SK-N-SH (cell line): ENCODE results near the gene TRIM72. TPM values are rescaled to one million over a fixed set of nuclear protein-coding genes. Genes with fewer than 3 reads are reported as not detected.

Experiments used
- CTCF ChIA-PET: fragments of 300-600, 350-600 bp; formaldehyde crosslinking; extraction: SDS; loops from one replicate; lab custom pipeline; 2021; lab: Yijun Ruan, JAX
- POLR2A ChIA-PET: fragments of 350-600 bp; sonication (Branson Sonifier 250); formaldehyde crosslinking; extraction: SDS; loops from one replicate; lab custom pipeline; 2020; ENCODE audit warnings: antibody characterized with exemption, inconsistent platforms; lab: Yijun Ruan, JAX
- DNase-seq: peaks from one replicate; pipeline ENCODE4 v3.0.0; 2012
- H2AFZ ChIP-seq: fragments of 200-600 bp; sonication (generic); 2 replicates; pipeline ENCODE4 v1.8.1; 2016; ENCODE audit warnings: antibody characterized with exemption, mild to moderate bottlenecking, low read depth
- H3F3A ChIP-seq: fragments of 200-600 bp; sonication (generic); replicated peaks from 2 replicates; pipeline ENCODE3; 2016; ENCODE audit warnings: antibody characterized with exemption, mild to moderate bottlenecking; ENCODE audit not compliant: insufficient read depth
- H3K27ac ChIP-seq, 2 experiments: fragments of 200-500 bp in 1 of 2; fragments of 200-600 bp in 1 of 2; sonication (Bioruptor generic) in 1 of 2; sonication (generic), shearing (Covaris generic) in 1 of 2; 2 replicates each; pipeline versions ENCODE4 v1.5.1 to v1.6.1; 2014 to 2016; ENCODE audit warnings: low read depth in 2 of 2, inconsistent platforms in 1 of 2, low read length in 1 of 2, mild to moderate bottlenecking in 1 of 2, mixed read lengths in 1 of 2
- H3K27me3 ChIP-seq: fragments of 200-600 bp; sonication (generic), shearing (Covaris generic); 2 replicates; pipeline ENCODE4 v1.6.1; 2016; ENCODE audit warnings: mixed run types; ENCODE audit not compliant: insufficient read depth
- H3K36me3 ChIP-seq, 2 experiments: fragments of 200-500 bp in 1 of 2; fragments of 200-600 bp in 1 of 2; sonication (Bioruptor generic) in 1 of 2; sonication (generic) in 1 of 2; replicated peaks in 1 of 2; 2 replicates each; pipeline versions ENCODE3 to v1.5.1; 2014 to 2016; ENCODE audit warnings: low read length in 1 of 2, mild to moderate bottlenecking in 1 of 2; ENCODE audit not compliant: insufficient read depth in 2 of 2, control insufficient read depth in 1 of 2
- H3K4me1 ChIP-seq, 2 experiments: fragments of 200-500 bp in 1 of 2; fragments of 200-600 bp in 1 of 2; sonication (Bioruptor generic) in 1 of 2; sonication (generic), shearing (Covaris generic) in 1 of 2; 2 replicates each; pipeline versions ENCODE4 v1.5.1 to v1.6.1; 2014 to 2016; ENCODE audit warnings: low read depth in 1 of 2, low read length in 1 of 2, mixed run types in 1 of 2; ENCODE audit not compliant: insufficient read depth in 2 of 2, control insufficient read depth in 1 of 2
- H3K4me2 ChIP-seq: fragments of 200-600 bp; sonication (generic), shearing (Covaris generic); 2 replicates; pipeline ENCODE4 v1.6.1; 2017; ENCODE audit warnings: mixed run types
- H3K4me3 ChIP-seq, 2 experiments: fragments of 200-500 bp in 1 of 2; fragments of 200-600 bp in 1 of 2; sonication (Bioruptor generic) in 1 of 2; sonication (generic), shearing (Covaris generic) in 1 of 2; 2 replicates each; pipeline versions ENCODE4 v1.5.1 to v1.8.1; 2014 to 2016; ENCODE audit warnings: low read depth in 2 of 2, inconsistent platforms in 1 of 2, low read length in 1 of 2, mild to moderate bottlenecking in 1 of 2, mixed read lengths in 1 of 2, moderate library complexity in 1 of 2
- H3K79me2 ChIP-seq: fragments of 200-600 bp; sonication (generic); 2 replicates; pipeline ENCODE4 v1.8.1; 2017; ENCODE audit warnings: mild to moderate bottlenecking; ENCODE audit not compliant: insufficient read depth
- H3K9ac ChIP-seq: fragments of 200-600 bp; sonication (generic); 2 replicates; pipeline ENCODE4 v1.6.1; 2017; ENCODE audit warnings: mixed run types
- H3K9me2 ChIP-seq: fragments of 200-600 bp; sonication (generic); 2 replicates; pipeline ENCODE4 v1.6.1; 2017; ENCODE audit warnings: mixed run types
- H3K9me3 ChIP-seq: fragments of 200-600 bp; sonication (generic); 2 replicates; pipeline ENCODE4 v1.6.1; 2017; ENCODE audit warnings: mixed run types, mild to moderate bottlenecking, moderate library complexity
- H4K20me1 ChIP-seq: fragments of 200-600 bp; sonication (generic); 2 replicates; pipeline ENCODE4 v1.6.1; 2017; ENCODE audit warnings: mild to moderate bottlenecking, mixed run types; ENCODE audit not compliant: insufficient read depth
- GATA2 ChIP-seq: sonication (generic); formaldehyde crosslinking; IDR thresholded peaks from 2 replicates; pipeline ENCODE4 v1.5.0; 2020; ENCODE audit warnings: mild to moderate bottlenecking, missing genetic modification reagents
- NRF1 ChIP-seq: IDR thresholded peaks from 2 replicates; pipeline ENCODE4 v1.6.1; 2012; ENCODE audit warnings: low read depth, mild to moderate bottlenecking, low read length
- POLR2AphosphoS5 ChIP-seq: IDR thresholded peaks from 2 replicates; pipeline ENCODE4 v1.6.1; 2012; ENCODE audit warnings: low read depth, low read length
- REST ChIP-seq: IDR thresholded peaks from 2 replicates; pipeline ENCODE4 v1.6.1; 2012; ENCODE audit warnings: mild to moderate bottlenecking, low read depth, low read length, moderate library complexity
- RFX5 ChIP-seq: IDR thresholded peaks from 2 replicates; pipeline ENCODE4 v1.6.1; 2012; ENCODE audit warnings: mild to moderate bottlenecking, improper control_type of control experiment, low read length
- RXRA ChIP-seq: IDR thresholded peaks from 2 replicates; pipeline ENCODE4 v1.4.0; 2012; ENCODE audit warnings: low read depth, mild to moderate bottlenecking, borderline replicate concordance
- USF1 ChIP-seq: IDR thresholded peaks from 2 replicates; pipeline ENCODE4 v1.4.0; 2012; ENCODE audit warnings: low read depth, borderline replicate concordance
- YY1 ChIP-seq: IDR thresholded peaks from 2 replicates; pipeline ENCODE4 v1.4.0; 2012; ENCODE audit warnings: low read depth, mild to moderate bottlenecking
- ZBTB33 ChIP-seq: IDR thresholded peaks from 2 replicates; pipeline ENCODE4 v1.4.0; 2012; ENCODE audit warnings: low read depth, borderline replicate concordance
- WGBS: methylation state at CpG from one replicate; pipeline ENCODE4 v1.1.6; 2017; ENCODE audit warnings: low lambda C conversion rate; 5-methylcytosine and 5-hydroxymethylcytosine counted together
- polyA plus RNA-seq, 3 experiments: library from polyadenylated mRNA; depleted of rRNA; stranded (reverse); fragments of >200 nt; gene quantifications; 2 replicates each; pipeline ENCODE4 v1.2.3, GENCODE V29; 2012

TRIM72 gene
- polyA plus RNA-seq, 1 of the 3 experiments (the other 2 are of a cell fraction), result under 0.01 TPM

GRCh38 chr16:31270795-31271194 is 56.9 kb downstream of the TRIM72 start:
- Histone ChIP-seq H4K20me1 (no peaks in the 10 kb centered on the region), H3K36me3 (no peaks in the 10 kb centered on the region), H3K9me2 (no peaks in the 10 kb centered on the region), H2AFZ (no peak overlapping the region), H3K9ac (no peak overlapping the region), H3K79me2 (no peaks in the 10 kb centered on the region), H3K4me2 (no peak overlapping the region), H3K4me1 (no peaks in the 10 kb centered on the region), H3F3A (no peaks in the 10 kb centered on the region), H3K27me3 (peaks cover 60% of the 10 kb centered on the region), H3K4me3 (no peak overlapping the region), H3K27ac (no peak overlapping the region), H3K9me3 (no peaks in the 10 kb centered on the region)
- DNase-seq, result no peak
- POLR2A ChIA-PET, result no interaction called here
- WGBS, result 20% methylated on average over 5 of the region's 5 CpGs
- no peak for TF ChIP-seq USF1
- CTCF ChIA-PET, result no interaction called here

GRCh38 chr16:31271621-31272190 is 57.8 kb downstream of the TRIM72 start:
- CTCF ChIA-PET, result no interaction called here
- no peak overlapping the region for H3K4me3 ChIP-seq
- H3K4me2 ChIP-seq, result no peak overlapping the region
- no peaks in the 10 kb centered on the region for H3K9me3 ChIP-seq
- TF ChIP-seq RXRA (no peak), YY1 (no peak), ZBTB33 (no peak), RFX5 (no peak), REST (no peak), POLR2AphosphoS5 (no peak), GATA2 (CRISPR knock-in tag) (no peak), NRF1 (no peak)
- POLR2A ChIA-PET, result no interaction called here
- H3K9me2 ChIP-seq, result no peaks in the 10 kb centered on the region
- H3K4me1 ChIP-seq, result no peaks in the 10 kb centered on the region
- H3F3A ChIP-seq, result no peaks in the 10 kb centered on the region
- no peak overlapping the region for H3K27ac ChIP-seq
- H4K20me1 ChIP-seq, result no peaks in the 10 kb centered on the region
- DNase-seq, result no peak
- H3K9ac ChIP-seq, result no peak overlapping the region
- H2AFZ ChIP-seq, result no peak overlapping the region
- H3K27me3 ChIP-seq, result peaks cover 69% of the 10 kb centered on the region
- H3K36me3 ChIP-seq, result no peaks in the 10 kb centered on the region
- no peaks in the 10 kb centered on the region for H3K79me2 ChIP-seq
- WGBS, result 25% methylated on average over 16 of the region's 16 CpGs
